Stimulated activated CD4-positive, alpha-beta T cell treated with anti-CD3 and anti-CD28 coated beads, Interleukin-12 subunit alpha, Interleukin-12 subunit beta, amount 100 ng/mL, for 4 hours (primary cell): ENCODE results near the gene ITPRID1.

ENCODE experiments used
- DNase-seq: peaks from one replicate; pipeline ENCODE4 v3.0.0-alpha.2; 2020

ITPRID1 gene

GRCh38 chr7:31642681-31643115 lies 128.8 kb downstream of the ITPRID1 start:
- no peak for DNase-seq

GRCh38 chr7:31646942-31647341 lies 133.1 kb downstream of the ITPRID1 start:
- no peak for DNase-seq

- no peak for DNase-seq
Observed at GRCh38 chr7:31647511-31647910, 133.6 kb downstream of the ITPRID1 start.

GRCh38 chr7:31648288-31648687 lies 134.4 kb downstream of the ITPRID1 start:
- no peak for DNase-seq

- DNase-seq, result no peak
Observed at GRCh38 chr7:31648880-31649279, 135.0 kb downstream of the ITPRID1 start.

- no peak for DNase-seq
Observed at GRCh38 chr7:31651234-31652062, 137.6 kb downstream of the ITPRID1 start.

- no peak for DNase-seq
Observed at GRCh38 chr7:31652063-31652326, 138.1 kb downstream of the ITPRID1 start.

GRCh38 chr7:31663072-31663471 lies 149.2 kb downstream of the ITPRID1 start:
- no peak for DNase-seq

- no peak for DNase-seq
Observed at GRCh38 chr7:31664890-31665289, 151.0 kb downstream of the ITPRID1 start.

- no peak for DNase-seq
Observed at GRCh38 chr7:31665546-31665945, 151.7 kb downstream of the ITPRID1 start.

GRCh38 chr7:31669461-31669860 lies 155.6 kb downstream of the ITPRID1 start:
- no peak for DNase-seq

GRCh38 chr7:31679574-31680305 lies 165.8 kb downstream of the ITPRID1 start:
- DNase-seq, result no peak

GRCh38 chr7:31683445-31684225 lies 169.7 kb downstream of the ITPRID1 start:
- no peak for DNase-seq

GRCh38 chr7:31687024-31687748 lies 173.3 kb downstream of the ITPRID1 start, which contains the start of gene PPP1R17:
PPP1R17 (plus strand) TSS chr7:31687215; CDS start chr7:31692442, 5,227 bp downstream.
- DNase-seq, result no peak

- no peak for DNase-seq
Observed at GRCh38 chr7:31688372-31688771, 174.5 kb downstream of the ITPRID1 start.

- DNase-seq, result no peak
Observed at GRCh38 chr7:31688996-31689395, 175.1 kb downstream of the ITPRID1 start.

GRCh38 chr7:31690935-31691334 lies 177.0 kb downstream of the ITPRID1 start:
- no peak for DNase-seq

GRCh38 chr7:31692451-31692850 lies 178.6 kb downstream of the ITPRID1 start:
- DNase-seq, result no peak

- DNase-seq, result no peak
Observed at GRCh38 chr7:31692871-31693270, 179.0 kb downstream of the ITPRID1 start.

GRCh38 chr7:31695859-31696614 lies 182.1 kb downstream of the ITPRID1 start:
- DNase-seq, result no peak

- DNase-seq, result no peak
Observed at GRCh38 chr7:31699050-31699449, 185.2 kb downstream of the ITPRID1 start.

- no peak for DNase-seq
Observed at GRCh38 chr7:31702354-31702753, 188.5 kb downstream of the ITPRID1 start.
